ENCODE data around the gene IFIT3.

IFIT3 gene

GRCh38 chr10:89283936-89284475 lies 43.8 kb upstream of the IFIT3 start:
- no peak for TF ChIP-seq TEAD4 (IDR thresholded peaks at IDR 0.05)
- no peak for TF ChIP-seq USF1 (IDR thresholded peaks at IDR 0.05)
- TF ChIP-seq NFIC (IDR thresholded peaks at IDR 0.05): 0 out of 2 replicates have a peak, but pooled peaks have one; percentile 5
- TF ChIP-seq MAX (IDR thresholded peaks at IDR 0.05): peak; percentile 2; the same call in 1 of the 2 replicates

- TF ChIP-seq TAF1 (IDR thresholded peaks at IDR 0.05; ENCODE audit: low read depth): no peak
- TF ChIP-seq CEBPB (IDR thresholded peaks at IDR 0.05): 0 out of 2 replicates have a peak, but pooled peaks have one; percentile 21
- no peak for TF ChIP-seq REST (IDR thresholded peaks at IDR 0.05; ENCODE audit: low read depth)
Measured at GRCh38 chr10:89294721-89295239, 33.0 kb upstream of the IFIT3 start.

GRCh38 chr10:89295597-89295996 lies 32.2 kb upstream of the IFIT3 start:
- TF ChIP-seq FOXM1 (IDR thresholded peaks at IDR 0.05; ENCODE audit: borderline replicate concordance, low read depth) (no peak), CEBPB (IDR thresholded peaks at IDR 0.05) (peak; percentile 92), EGR1 (IDR thresholded peaks at IDR 0.05) (no peak), TEAD4 (IDR thresholded peaks at IDR 0.05) (peak; percentile 64), MAX (IDR thresholded peaks at IDR 0.05) (no peak)

- TF ChIP-seq RAD21 (IDR thresholded peaks at IDR 0.05; ENCODE audit: low read depth): no peak
- peak; percentile 93 for TF ChIP-seq CEBPB (IDR thresholded peaks at IDR 0.05)
Measured at GRCh38 chr10:89296220-89296648, 31.6 kb upstream of the IFIT3 start.

- no peak for TF ChIP-seq YY1 (IDR thresholded peaks at IDR 0.05; ENCODE audit: low read depth)
- no peak for TF ChIP-seq REST (IDR thresholded peaks at IDR 0.05; ENCODE audit: low read depth)
- no peak for TF ChIP-seq EGR1 (IDR thresholded peaks at IDR 0.05)
Measured at GRCh38 chr10:89297356-89297755, 30.4 kb upstream of the IFIT3 start.

- TF ChIP-seq REST (IDR thresholded peaks at IDR 0.05; ENCODE audit: low read depth) (no peak), EP300 (IDR thresholded peaks at IDR 0.05; ENCODE audit: borderline replicate concordance) (no peak), NFIC (IDR thresholded peaks at IDR 0.05) (no peak), YY1 (IDR thresholded peaks at IDR 0.05; ENCODE audit: low read depth) (no peak), FOXM1 (IDR thresholded peaks at IDR 0.05; ENCODE audit: borderline replicate concordance, low read depth) (no peak), MAX (IDR thresholded peaks at IDR 0.05) (no peak), RAD21 (IDR thresholded peaks at IDR 0.05; ENCODE audit: low read depth) (no peak), EGR1 (IDR thresholded peaks at IDR 0.05) (no peak)
Measured at GRCh38 chr10:89297791-89298190, 30.0 kb upstream of the IFIT3 start.

Data from Ishikawa (cell line).